ENCODE measurements around the gene ENO2.

ENO2 gene

DNA sequence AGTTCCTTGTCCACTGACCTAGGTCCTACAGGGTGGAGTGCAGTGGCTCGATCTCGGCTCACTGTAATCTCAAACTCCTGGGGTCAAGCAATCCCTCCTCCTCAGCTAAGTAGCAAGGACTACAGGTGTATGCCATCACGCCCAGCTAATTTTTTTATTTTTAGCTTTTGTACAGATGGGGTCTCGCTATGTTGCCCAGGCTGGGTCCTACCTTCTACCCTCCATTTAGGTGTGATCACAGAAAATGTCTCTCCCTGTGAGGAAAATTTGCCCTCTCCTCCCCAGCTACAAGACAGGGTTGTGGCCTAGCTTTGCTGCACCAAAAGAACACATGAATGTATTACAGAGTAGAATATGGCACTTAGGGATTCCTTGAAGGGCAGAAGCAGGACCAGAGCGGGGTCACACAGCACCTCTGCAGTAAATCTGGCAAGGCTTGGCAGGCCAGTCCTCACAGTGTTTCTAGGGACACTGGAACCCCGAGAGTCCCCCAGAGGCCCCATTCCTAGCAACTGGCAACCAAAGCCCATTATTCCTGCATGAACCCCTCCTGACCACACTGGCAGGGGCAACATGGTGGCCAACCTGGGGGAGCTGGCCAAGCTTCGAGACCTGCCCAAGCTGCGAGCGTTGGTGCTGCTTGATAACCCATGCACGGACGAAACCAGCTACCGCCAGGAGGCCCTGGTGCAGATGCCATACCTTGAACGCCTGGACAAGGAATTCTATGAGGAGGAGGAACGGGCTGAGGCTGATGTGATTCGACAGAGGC, 2.0 kb upstream of the ENO2 start:
- DNase-seq (ENCODE audit: low spot score) = no peak

DNA sequence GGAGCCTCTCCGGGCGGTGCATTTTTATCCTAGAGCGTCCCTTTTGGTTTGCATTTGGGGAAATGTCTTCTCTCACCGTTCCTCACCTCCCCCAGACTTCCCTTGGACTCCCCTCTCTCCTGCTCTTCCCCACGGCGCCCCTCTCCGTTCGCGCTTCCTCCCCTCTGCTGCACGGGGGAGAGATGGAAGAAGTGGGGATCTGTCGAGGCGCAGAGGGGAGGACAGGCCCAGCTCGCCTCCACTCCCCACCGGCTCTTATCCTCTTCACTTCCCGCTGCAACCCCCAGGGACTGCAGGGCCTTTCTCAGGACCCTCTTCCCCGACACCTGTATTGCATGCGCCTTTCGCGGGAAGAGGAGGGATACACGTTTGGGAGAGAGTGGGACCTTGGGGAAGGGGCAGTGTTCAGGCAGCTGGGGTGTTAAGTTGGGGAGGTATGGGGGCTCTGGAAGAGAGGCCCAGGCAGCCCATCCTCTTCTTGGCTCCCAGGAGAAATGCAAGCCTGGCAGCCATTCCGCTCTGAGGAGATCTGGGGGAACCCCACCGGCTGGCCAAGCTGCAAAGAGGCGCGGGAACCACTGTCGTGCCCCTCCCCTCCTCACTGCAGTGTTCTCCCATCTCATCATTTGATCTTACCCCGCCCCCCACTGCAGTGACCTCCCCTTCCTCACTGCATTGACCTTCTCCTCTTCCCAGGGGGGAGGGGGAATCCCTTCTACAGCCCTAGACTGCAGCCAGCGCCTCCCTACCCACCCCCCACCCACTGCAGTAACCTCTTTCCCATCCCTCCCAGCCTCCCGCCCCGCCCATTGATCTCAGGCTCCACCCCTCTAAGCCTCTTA, 788 bp downstream of the ENO2 start:
- no peak for DNase-seq (ENCODE audit: low spot score)

- no peak for DNase-seq (ENCODE audit: low spot score)
Measured at GRCh38 chr12:6915789-6916285, 1.5 kb downstream of the ENO2 start.

DNA sequence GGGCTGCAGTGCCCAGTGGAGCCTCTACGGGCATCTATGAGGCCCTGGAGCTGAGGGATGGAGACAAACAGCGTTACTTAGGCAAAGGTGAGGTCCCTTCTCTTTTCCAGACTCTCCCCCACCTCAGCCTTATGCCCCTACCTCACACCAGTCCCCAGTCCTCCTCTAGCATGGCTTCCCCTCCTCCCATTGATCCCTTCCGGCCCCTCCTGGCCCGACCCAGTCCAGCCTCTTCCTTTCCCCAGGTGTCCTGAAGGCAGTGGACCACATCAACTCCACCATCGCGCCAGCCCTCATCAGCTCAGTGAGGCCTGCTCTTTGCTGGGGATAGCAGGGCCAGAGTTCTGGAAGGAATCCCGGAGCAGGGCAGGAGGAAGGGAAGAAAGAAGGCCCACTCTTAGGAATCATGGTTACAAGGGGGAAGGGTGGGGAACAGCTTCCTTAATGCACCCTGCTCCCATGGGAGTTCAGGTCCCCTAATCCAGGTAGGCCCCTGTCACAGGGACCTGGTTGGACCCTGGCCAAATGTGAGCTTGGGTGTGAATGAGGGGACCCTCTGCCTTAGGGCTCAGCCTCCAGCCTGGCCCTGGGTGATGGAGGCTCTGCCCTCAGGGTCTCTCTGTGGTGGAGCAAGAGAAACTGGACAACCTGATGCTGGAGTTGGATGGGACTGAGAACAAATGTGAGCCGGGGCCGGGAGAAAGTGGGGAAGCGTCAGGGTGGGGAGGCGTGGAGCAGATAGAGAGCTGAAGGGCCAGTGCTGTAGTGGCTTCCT, 2.2 kb downstream of the ENO2 start:
- DNase-seq (ENCODE audit: low spot score) = no peak

GRCh38 chr12:6917491-6918231, 3.3 kb downstream of the ENO2 start:
- no peak for DNase-seq (ENCODE audit: low spot score)

GRCh38 chr12:6919588-6919987, 5.2 kb downstream of the ENO2 start:
- DNase-seq (ENCODE audit: low spot score) = no peak

DNA sequence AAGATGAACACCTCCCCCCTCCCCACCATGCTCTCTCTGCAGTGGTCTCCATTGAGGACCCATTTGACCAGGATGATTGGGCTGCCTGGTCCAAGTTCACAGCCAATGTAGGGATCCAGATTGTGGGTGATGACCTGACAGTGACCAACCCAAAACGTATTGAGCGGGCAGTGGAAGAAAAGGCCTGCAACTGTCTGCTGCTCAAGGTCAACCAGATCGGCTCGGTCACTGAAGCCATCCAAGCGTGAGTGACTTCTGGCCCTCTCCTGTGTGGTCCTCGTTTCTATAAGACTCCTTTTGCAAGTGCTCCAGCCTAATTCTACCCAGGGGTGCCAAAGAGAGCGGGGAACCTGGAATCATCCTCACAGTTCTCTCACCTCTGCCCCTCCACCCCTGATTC, 7.2 kb downstream of the ENO2 start:
- no peak for DNase-seq (ENCODE audit: low spot score)

DNA sequence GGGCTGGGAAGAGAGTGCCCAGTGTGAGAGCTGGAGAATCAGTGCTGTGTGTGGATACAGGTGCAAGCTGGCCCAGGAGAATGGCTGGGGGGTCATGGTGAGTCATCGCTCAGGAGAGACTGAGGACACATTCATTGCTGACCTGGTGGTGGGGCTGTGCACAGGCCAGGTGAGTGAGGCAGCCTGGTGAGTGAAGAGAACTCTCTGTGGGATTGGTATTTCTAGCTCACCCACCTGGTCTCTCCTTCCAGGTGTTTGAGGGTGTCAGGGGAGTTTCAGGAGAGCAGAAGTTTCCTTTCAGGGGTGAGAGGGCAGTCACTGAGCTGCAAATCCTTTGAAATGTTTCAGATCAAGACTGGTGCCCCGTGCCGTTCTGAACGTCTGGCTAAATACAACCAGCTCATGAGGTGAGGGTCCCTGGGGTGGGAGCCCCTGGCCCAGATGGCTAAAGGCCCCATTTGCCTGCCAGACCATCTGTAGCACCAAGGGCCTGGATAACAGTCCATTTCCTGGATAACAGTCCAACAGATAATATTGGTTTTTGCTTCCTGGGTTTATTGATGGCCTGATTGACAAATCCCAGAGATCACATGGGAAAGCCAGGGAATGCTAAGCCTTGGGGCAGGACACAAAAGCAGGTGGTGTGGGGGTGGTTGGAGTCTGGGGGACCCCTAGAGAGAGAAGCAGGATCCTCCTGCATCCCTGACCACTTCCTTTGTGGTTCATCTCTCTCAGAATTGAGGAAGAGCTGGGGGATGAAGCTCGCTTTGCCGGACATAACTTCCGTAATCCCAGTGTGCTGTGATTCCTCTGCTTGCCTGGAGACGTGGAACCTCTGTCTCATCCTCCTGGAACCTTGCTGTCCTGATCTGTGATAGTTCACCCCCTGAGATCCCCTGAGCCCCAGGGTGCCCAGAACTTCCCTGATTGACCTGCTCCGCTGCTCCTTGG, 7.9 kb downstream of the ENO2 start:
- no peak for DNase-seq (ENCODE audit: low spot score)

DNA sequence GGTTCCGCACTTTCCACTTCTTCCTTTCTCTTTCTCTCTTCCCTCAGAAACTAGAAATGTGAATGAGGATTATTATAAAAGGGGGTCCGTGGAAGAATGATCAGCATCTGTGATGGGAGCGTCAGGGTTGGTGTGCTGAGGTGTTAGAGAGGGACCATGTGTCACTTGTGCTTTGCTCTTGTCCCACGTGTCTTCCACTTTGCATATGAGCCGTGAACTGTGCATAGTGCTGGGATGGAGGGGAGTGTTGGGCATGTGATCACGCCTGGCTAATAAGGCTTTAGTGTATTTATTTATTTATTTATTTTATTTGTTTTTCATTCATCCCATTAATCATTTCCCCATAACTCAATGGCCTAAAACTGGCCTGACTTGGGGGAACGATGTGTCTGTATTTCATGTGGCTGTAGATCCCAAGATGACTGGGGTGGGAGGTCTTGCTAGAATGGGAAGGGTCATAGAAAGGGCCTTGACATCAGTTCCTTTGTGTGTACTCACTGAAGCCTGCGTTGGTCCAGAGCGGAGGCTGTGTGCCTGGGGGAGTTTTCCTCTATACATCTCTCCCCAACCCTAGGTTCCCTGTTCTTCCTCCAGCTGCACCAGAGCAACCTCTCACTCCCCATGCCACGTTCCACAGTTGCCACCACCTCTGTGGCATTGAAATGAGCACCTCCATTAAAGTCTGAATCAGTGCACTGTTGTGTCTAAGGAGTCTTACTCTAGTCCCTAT, 8.8 kb downstream of the ENO2 start:
- DNase-seq (ENCODE audit: low spot score) = no peak

DNA sequence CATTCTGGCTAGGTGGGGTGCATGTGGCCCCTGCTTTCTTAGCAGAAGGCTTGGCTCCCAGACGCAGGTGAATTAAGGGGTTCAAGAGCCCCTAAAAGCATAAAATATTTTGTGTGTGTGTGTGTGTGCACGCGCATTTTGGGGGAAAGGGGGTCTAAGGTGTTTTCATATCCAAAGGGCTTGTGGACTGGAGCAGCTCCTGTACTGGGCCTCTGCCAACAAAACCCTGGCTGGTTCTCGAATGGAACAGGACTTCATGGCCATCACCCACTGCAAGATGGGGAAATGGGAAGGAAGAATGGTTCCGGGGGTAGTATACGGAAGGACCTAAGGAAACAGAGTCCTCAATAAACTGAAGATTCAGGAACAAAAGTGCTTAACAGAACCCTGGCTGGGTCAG, 9.5 kb downstream of the ENO2 start:
- no peak for DNase-seq (ENCODE audit: low spot score)

DNA sequence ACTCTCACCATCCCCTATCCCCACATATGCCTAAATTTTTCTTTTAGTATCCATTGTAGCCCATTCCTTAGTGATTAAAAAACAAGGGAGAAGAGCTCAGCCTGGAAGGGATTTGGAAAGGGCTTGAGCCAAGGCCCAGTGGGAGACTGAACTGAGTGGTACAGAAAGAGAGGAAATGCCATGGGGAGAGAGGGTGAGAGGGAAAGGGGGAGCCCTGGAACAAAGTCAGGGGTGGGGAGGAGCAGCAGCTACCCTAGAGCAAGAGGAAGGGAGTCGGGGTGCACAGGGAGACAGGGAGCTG, 10.8 kb downstream of the ENO2 start:
- no peak for DNase-seq (ENCODE audit: low spot score)

GRCh38 chr12:6925540-6926279, 11.3 kb downstream of the ENO2 start:
- peak; percentile 75 for DNase-seq (ENCODE audit: low spot score)

DNA sequence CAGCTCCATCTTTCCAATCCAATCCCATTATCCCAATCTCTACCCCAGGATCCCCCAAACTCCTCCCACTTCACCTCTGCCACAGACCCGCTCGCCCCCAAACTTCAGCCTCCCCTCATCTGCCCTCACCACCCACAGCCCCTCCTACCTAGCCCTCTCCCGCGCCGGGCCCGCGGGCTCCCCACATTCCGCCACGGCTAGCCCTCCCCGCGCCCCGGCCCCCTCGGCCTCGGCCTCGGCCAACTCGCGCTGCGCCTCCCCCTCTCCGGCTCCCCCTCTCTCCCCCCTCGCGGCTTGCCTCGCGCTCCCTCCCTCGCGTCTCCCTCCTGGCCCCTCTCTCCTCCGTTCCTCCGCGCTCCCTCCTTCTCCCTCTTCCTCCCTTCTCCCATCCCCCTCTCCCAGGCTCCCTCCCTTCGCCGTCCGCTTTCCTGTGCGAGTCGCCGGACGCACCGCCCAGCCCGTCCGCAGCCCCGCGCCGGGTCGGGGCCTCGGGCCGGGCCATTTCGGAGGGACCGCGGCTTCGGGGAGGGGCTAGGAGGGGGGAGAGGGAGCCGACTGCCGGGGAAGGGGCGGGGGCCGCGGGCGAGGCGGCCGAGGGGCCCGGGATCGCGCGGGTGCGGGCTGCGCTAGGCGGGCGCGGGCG, 13.1 kb downstream of the ENO2 start, which contains the start of gene ATN1:
Gene ATN1 (plus strand): TSS at position 581 of the 643 bp plus-strand sequence. CDS start 6,043 bp downstream, outside the sequence.
- peak; percentile 87 for DNase-seq (ENCODE audit: low spot score)

DNA sequence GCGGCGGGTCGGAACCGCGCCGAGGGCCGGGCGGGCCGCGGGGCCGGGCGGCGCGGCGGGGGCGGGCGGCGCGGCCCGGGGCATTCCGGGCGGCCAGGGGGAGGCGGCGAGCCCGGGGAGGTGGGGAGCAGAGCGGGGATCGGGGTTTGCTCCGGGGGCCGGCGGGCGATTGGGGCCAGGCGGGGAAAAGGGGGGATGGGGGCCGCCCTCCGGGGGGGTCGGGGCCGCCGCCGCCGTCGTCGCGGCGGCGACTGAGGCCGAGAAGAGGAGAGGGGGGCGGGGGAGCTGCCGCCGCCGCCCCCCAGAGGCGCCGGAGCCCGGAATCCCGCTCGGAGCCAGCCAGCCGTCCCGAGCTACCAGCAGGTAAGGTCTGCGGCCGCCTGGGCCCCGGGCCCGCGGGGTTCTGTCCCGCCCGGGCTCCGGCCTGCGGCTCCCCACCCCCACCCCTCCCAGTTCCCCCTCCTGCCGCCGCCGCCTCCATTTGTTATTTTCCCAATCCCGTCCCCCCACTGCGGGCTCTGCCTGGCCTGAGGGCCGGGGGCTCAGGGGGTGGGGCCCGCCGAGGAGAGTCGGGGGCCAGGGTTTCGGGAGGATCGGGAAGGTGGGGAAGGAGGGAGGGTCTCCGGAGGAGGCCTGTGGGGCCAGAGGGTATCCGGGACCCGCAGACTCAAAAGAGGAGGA, 13.8 kb downstream of the ENO2 start:
- no peak for DNase-seq (ENCODE audit: low spot score)

- DNase-seq (ENCODE audit: low spot score) = no peak
Measured at GRCh38 chr12:6928703-6929407, 14.5 kb downstream of the ENO2 start.

DNA sequence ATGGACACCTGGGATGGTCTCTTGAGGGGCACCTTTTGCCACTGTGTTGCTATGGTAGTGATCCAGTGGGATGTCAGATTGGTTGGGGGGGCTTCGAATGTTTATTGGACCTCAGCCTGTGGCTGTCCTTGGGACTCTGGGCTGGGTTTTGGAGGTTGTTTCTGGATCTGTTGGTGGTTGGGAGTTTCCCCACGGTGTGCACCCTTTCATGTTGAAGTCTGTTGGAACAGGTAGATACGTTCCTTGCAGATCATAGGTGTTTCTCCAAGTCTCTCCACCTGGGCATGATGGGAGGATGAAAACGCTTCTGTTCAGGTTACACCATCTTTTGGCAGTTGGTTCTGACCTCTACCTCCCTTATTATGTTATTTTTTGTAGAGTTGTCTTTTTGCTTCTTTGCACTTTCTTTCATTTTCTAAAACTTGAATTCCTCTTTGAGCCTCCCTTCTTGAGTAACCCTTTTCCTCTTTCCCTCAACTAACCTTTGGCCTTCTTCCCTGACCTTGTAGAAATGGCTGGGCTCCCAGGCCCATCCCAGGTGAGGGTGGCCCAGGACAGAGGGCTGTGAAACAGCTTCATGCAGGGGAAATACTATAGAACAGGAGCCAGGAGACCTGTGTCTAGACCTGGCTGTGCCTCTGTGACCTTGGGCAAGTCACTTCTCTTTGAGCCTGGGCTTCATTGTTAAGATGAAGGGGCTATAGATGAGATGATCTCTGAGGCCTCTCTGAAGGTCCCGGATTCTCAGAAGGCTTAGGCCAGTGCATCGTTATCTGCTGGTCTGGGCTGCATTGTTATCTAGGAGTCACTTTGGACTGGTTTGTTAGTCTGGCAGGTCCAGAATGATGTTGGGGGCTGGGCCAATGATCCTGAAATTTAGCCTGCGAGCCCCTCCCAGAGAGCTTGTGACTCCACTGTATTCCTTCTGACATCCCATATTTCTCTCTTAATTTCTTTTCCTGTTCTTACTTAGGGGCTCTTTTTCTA, 15.4 kb downstream of the ENO2 start:
- DNase-seq (ENCODE audit: low spot score) = no peak
